ENCODE data around the gene KCNQ1.

GRCh38 chr11:2880646-2881045 is 435.8 kb downstream of the KCNQ1 start:
- TF ChIP-seq POLR2A (IDR thresholded peaks at IDR 0.05): no peak
- TF ChIP-seq, protein P1, sequence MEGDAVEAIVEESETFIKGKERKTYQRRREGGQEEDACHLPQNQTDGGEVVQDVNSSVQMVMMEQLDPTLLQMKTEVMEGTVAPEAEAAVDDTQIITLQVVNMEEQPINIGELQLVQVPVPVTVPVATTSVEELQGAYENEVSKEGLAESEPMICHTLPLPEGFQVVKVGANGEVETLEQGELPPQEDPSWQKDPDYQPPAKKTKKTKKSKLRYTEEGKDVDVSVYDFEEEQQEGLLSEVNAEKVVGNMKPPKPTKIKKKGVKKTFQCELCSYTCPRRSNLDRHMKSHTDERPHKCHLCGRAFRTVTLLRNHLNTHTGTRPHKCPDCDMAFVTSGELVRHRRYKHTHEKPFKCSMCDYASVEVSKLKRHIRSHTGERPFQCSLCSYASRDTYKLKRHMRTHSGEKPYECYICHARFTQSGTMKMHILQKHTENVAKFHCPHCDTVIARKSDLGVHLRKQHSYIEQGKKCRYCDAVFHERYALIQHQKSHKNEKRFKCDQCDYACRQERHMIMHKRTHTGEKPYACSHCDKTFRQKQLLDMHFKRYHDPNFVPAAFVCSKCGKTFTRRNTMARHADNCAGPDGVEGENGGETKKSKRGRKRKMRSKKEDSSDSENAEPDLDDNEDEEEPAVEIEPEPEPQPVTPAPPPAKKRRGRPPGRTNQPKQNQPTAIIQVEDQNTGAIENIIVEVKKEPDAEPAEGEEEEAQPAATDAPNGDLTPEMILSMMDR (IDR thresholded peaks at IDR 0.05): no peak
- no peak for TF ChIP-seq POLR2AphosphoS5 (IDR thresholded peaks at IDR 0.05)
- TF ChIP-seq EP300 (IDR thresholded peaks at IDR 0.05): no peak

Measured in gastroesophageal sphincter (tissue), 3 donors.